HFFc6 (cell line): Measurements from ENCODE around the gene UBD. TPM values are rescaled to one million over a fixed set of nuclear protein-coding genes. Genes with fewer than 3 reads are reported as not detected.

ENCODE experiments used
- DNase-seq: peaks from one replicate; pipeline ENCODE4 v3.0.0-alpha.2; 2018
- H3K27ac Mint-ChIP-seq: 2 replicates; pipeline ENCODE4 v1.8.0; 2020; ENCODE audit warnings: mild to moderate bottlenecking, mixed read lengths
- H3K27me3 Mint-ChIP-seq: 2 replicates; pipeline ENCODE4 v1.8.0; 2021; ENCODE audit warnings: mild to moderate bottlenecking, moderate library complexity, mixed read lengths; ENCODE audit not compliant: insufficient read depth
- H3K36me3 Mint-ChIP-seq: 2 replicates; pipeline ENCODE4 v1.8.0; 2021; ENCODE audit warnings: low read depth, mixed read lengths
- H3K4me1 Mint-ChIP-seq: 2 replicates; pipeline ENCODE4 v1.8.0; 2020; ENCODE audit warnings: low read depth, mixed read lengths
- H3K4me3 Mint-ChIP-seq: 2 replicates; pipeline ENCODE4 v1.8.0; 2020; ENCODE audit warnings: mild to moderate bottlenecking, moderate library complexity, mixed read lengths
- H3K9me3 Mint-ChIP-seq: 2 replicates; pipeline ENCODE4 v1.8.0; 2020; ENCODE audit warnings: mild to moderate bottlenecking, mixed read lengths
- CTCF ChIP-seq: fragments of 200-600 bp; sonication (generic); IDR thresholded peaks from 2 replicates; pipeline ENCODE4 v1.5.0; 2021; ENCODE audit warnings: antibody characterized with exemption, mild to moderate bottlenecking
- long read RNA-seq: library from polyadenylated mRNA; unstranded; transcript quantifications from one replicate; pipeline ENCODE4 v2.0.0, GENCODE V29; 2019
- total RNA-seq, 6 experiments: library from RNA; stranded (reverse); fragmentation: NEBNext Ultra II Directional; extraction: Animal tissue kit (Norgen Biotek cat#: 25700); gene quantifications; 2 replicates in 1 of 6; 3 replicates in 5 of 6; pipeline ENCODE4 v1.2.3, GENCODE V29; 2021

UBD gene
- not detected for total RNA-seq
- long read RNA-seq = 0 reads

- Mint-ChIP-seq H3K4me3 (no peak within 1 kb of the TSS), H3K36me3 (no peaks in the 10 kb centered on the region), H3K27ac (no peak within 1 kb of the TSS), H3K9me3 (peaks cover under 1% of the 10 kb centered on the region; the same call in 1 of the 2 replicates), H3K4me1 (no peaks in the 10 kb centered on the region), H3K27me3 (peaks cover 1% of the 10 kb centered on the region)
- no peak for DNase-seq
- TF ChIP-seq CTCF = no peak
These were observed at the start of gene UBD for GRCh38 chr6:29559524-29560287. UBD (minus strand) TSS chr6:29559732; CDS start chr6:29559701, 31 bp downstream.

- Mint-ChIP-seq H3K4me3 (no peak overlapping the region), H3K9me3 (no peaks in the 10 kb centered on the region), H3K36me3 (peaks cover 50% of the 10 kb centered on the region), H3K4me1 (peaks cover 3% of the 10 kb centered on the region; the same call in 1 of the 2 replicates), H3K27ac (no peak overlapping the region), H3K27me3 (peaks cover under 1% of the 10 kb centered on the region; the same call in 1 of the 2 replicates)
- TF ChIP-seq CTCF = no peak
- DNase-seq = no peak
These were observed 48.6 kb upstream of the UBD start for GRCh38 chr6:29608131-29608530.

- Mint-ChIP-seq H3K9me3 (no peaks in the 10 kb centered on the region), H3K4me1 (no peaks in the 10 kb centered on the region), H3K36me3 (peaks cover 40% of the 10 kb centered on the region), H3K4me3 (no peak overlapping the region), H3K27ac (no peak overlapping the region; the same call in 1 of the 2 replicates), H3K27me3 (peaks cover 2% of the 10 kb centered on the region; the same call in 1 of the 2 replicates)
- no peak for TF ChIP-seq CTCF
- DNase-seq = no peak
These were observed 44.4 kb upstream of the UBD start for GRCh38 chr6:29603930-29604329.

- H3K36me3 Mint-ChIP-seq = peaks cover 37% of the 10 kb centered on the region
- peaks cover 2% of the 10 kb centered on the region; the same call in 1 of the 2 replicates for H3K27me3 Mint-ChIP-seq
- no peaks in the 10 kb centered on the region for H3K4me1 Mint-ChIP-seq
- no peak overlapping the region; the same call in 1 of the 2 replicates for H3K27ac Mint-ChIP-seq
- DNase-seq = no peak
- H3K4me3 Mint-ChIP-seq = no peak overlapping the region
- H3K9me3 Mint-ChIP-seq = no peaks in the 10 kb centered on the region
- TF ChIP-seq CTCF = no peak
These were observed 43.9 kb upstream of the UBD start for GRCh38 chr6:29603456-29603855.

GRCh38 chr6:29602564-29603361 is 43.2 kb upstream of the UBD start:
- peak; percentile 17 for DNase-seq
- Mint-ChIP-seq H3K4me1 (no peaks in the 10 kb centered on the region), H3K27ac (peak overlapping the region; percentile 61), H3K27me3 (peaks cover 2% of the 10 kb centered on the region; the same call in 1 of the 2 replicates), H3K9me3 (no peaks in the 10 kb centered on the region), H3K36me3 (peaks cover 31% of the 10 kb centered on the region), H3K4me3 (no peak overlapping the region)
- TF ChIP-seq CTCF = peak; percentile 54
